NK-92 (cell line): ENCODE results near the gene GBE1.
"Not testable (repeated sequence)": the region's sequence is repeated elsewhere in the genome, so short reads cannot be mapped to it uniquely, and the experiment has no call there.

ENCODE experiments used
- DNase-seq: peaks from one replicate; lab custom pipeline; 2025; ENCODE audit not compliant: unreplicated experiment; lab: John Stamatoyannopoulos, UW

GBE1 gene

DNA sequence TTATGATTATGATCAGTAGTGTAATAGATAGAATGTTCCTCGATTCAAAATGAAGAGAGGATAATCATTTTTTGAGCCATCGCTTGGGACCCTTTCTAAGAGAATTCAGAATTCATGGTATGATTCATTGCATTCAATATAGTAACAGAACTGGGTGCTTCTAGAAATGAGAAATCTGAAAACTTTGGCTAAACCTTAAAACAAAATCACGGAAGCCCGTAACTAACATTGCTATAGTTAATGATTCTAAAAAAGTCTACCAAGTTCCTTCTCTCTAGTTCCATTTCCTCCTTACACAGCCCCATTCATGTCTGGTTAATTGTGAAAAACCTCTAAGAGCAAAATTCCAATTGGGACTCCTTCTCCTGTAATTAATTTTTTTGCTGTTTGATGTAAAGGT, 217.1 kb downstream of the GBE1 start:
- no peak for DNase-seq

DNA sequence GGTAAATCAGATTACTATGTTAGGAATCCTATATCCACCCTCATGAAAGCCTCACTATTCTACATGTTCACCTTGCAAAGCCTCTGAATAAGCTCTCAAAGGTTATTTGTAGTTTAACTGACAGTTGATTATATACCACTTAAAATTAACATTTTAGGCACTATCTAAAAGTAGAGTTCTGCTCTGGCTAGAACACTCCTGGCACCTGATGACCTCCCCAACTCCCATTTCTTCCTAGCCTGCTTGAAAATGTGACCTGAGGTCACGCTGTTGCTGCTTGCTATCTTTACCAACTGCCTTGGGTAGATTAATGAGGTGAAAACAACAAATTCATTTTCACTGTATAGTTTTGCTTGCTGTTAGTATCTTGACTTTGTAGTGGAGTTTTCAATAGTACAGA, 220.7 kb downstream of the GBE1 start:
- no peak for DNase-seq

DNA sequence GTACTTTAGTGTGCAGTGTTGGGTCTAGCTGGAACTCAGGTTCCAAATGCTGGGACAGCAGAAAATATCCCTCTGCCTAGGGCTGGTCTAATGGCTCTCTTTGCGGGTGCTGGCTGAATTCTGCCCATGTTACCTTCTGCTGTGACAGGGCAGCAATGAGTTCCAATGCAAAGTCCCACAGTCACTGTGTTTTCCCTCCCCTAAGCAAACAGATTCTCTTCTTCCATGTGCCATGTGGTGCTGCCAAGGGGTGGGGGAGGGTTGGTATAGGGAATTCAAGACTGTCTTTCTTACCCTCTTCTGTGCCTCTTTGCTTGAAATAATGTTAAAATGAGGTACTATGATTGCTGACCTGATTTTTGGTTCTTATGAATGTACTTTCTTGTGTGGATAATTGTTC, 229.6 kb downstream of the GBE1 start:
- DNase-seq = no peak

DNA sequence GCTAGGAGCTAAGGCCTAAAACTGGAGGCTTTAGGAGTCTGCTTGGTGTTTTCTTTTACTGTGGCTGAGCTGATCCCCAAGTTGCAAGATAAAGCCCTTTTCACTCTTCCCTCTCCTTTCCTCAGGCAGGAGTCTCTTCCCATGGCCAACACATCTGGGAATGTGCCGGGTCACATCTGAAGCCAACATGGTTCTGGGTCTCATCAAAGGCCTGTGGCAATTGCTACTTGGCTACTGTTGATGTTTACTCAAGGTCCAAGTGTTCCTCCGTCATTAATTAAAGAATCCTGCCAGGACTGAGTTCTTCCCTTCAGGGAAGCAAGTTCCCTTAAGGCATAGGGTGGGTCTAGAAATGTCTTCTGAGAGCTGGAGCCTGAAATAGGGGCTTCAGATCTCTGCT, 230.2 kb downstream of the GBE1 start:
- DNase-seq = no peak

DNA sequence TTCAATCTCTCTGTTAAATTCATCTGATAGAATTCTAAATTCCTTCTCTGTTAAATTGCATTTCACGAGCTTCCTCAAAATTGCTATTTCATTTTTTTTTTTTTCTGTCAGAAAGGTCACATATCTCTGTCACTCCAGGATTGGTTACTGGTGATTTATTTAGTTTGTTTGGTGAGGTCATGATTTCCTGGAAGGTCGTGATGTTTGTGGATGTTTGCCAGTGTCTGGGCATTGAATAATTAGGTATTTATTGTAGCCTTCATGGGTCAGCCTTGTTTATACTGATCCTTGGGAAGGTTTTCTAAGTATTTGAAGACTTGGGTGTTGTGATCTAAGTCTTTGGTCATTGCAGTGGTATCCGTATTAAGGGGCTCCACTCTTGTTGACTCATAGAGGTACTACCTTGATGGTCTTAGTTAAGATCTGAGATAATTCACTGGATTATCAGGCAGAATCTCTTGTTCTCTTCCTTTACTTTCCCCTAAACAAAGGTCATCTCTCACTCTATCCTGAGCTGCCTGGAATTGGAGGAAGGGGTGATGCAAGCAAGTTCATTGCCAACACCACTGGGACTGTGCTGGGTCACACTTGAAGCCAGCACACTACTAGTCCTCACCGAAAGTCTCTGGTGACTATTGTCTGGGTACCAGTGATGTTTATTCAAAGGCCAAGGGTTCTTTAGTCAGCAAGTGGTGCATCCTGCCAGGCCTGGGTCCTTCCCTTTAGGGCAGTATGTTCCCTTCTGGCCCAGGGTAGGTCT, 231.1 kb downstream of the GBE1 start:
- no peak for DNase-seq

DNA sequence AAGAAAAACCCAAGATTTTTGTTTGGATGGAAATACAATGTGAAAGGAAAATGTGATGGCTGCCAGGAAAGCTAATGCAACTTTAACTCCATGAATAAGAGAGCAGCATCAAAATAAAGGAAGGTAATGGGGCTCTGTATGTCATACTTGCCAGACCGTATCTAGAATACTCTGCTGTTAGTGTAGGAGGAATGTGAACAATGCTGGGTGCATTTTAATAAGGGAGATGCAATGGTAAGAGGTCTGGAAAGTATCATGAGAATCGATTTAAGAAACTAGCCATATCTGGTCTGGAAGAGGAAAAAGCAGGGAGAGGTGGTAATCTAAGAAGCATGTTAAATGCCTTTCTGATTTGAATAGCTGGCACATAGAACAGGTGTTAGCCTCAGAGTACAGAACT, 239.6 kb downstream of the GBE1 start:
- DNase-seq = no peak

DNA sequence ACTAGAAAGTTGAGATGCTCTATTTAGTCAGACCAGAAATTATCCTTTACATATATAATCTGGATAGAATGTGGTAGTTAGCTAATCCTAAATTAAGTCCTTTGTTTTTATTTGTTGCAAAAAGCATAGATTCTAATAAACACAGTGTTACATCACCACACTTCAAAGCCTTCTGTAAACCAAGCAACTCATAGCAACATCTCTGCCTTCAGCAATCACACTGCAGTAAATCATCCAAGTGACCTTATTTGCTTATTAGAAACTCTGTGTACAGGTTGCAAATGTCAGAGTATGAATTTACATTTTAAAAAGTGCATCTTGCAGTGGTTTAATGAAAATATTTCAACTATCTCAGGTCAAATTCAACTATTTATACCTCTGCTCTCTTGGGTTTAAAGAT, 242.5 kb downstream of the GBE1 start:
- no peak for DNase-seq

DNA sequence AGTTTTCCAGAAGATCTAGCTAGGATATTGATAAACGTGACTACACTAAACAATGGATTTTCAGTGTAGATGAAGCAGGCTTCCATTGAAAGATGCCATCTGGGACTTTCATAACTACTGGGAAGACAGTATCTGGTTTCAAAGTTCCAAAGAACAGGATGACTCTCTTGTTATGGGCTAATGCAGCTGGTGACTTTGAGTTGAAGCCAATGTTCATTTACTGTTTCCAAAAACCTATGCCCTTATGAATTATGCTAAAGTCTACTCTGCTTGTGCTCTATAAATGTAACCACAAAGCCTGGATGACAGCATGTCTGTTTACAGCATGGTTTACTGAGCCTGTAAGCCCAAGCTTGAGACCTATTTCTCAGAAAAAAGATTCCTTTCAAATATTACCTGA, 245.4 kb downstream of the GBE1 start:
- DNase-seq = no peak

DNA sequence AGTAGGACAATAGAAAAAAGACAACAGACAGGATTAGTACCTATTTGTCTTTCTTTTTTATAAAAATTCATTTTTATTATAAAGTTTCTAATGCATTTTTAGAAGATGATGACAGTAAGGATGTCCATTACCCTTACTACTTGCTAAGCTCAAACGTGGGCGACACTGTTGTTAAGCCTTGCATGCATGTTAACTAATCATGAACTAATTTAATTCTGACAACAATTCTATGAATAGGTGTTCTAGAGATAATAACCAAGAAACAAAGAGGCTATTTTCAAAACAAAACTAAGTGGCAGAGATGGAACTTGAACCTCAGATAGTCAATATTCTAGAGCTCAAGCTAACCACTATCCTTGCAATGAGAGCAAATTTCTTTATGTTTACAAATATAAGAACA, 247.9 kb downstream of the GBE1 start:
- no peak for DNase-seq

DNA sequence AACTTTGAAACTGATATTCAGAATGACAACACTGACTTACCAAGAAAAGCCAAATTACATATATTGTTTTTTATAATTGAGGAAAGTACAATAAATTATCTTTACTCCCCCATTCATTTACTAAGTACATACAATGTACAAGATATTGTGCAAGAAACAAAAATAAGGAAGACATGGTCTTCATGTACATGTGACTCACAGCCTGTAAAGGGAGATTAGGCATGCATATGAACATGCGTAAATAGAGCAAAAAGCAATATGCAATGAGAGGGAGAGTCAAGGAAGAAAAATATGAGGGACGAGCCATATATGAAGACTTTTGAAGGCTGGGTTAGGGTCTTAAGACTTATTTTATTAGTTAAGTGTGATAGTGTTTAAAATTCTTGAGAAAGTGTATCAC, 258.4 kb downstream of the GBE1 start:
- DNase-seq = no peak

DNA sequence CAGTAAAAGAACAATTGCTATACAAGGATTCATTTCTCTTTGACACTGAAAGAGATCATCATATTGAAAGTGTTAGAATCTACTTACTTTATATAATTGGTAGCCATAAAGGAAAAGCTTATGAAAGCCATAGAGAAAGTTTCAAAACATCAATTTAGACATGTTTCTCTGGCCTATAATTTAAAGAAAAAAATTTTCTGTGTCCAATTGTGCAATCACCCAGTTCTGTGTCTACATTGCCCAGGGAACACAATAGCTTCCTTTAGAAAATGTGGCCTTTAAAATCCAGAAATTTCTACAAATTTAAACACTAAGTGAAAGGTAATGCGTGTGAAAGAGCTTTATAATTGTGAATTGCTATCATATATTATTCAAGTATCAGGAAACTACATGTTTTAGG, 259.2 kb downstream of the GBE1 start:
- DNase-seq = no peak

DNA sequence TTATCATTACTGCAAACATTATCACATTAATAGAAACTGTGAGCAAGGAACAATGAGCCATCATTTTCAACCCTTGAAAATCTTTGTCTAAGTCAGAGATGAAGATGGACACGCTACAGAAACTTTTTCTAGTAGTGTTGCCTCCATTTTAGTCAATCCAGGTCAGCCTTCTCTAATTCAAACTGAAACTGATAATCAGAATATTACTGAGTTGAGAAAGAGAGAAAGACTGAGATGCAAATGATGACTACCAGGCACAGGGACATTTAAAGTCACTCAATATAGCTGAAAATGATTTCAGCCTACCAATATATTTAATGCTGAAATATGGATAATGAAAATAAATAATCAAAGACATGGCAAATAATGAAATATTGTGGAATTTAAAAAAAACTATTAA, 261.4 kb downstream of the GBE1 start:
- DNase-seq = no peak

DNA sequence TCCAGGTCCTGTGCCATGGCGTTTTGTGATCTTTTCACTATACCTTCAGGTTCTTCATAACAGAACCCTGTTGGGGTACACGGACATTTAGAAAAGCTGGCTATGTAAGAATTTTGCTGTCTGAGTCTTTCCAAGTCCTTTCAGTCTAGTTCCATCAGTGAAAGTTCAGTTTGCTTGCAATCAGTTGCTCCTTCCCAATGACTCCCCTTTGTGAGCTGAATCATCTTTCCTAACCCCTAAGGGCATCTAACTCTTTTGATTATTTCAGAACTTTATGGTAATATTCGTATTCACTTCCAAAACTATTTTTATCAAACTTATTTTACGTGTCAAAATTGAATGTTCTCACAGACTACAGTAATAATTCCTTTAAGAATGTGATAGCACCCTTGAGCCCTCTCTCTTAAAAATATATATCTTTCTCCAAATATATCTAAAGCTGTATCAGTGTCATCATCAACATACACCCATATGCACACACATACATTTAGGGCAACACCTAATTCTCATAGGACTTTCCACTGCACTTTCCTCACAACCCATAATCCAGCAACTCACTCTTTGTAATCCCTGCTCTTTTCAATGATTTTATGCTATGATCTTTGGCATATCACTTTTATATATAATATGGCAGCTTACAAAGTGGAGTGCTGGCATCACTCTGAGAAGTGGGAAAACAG, 263.7 kb downstream of the GBE1 start:
- DNase-seq = no peak

DNA sequence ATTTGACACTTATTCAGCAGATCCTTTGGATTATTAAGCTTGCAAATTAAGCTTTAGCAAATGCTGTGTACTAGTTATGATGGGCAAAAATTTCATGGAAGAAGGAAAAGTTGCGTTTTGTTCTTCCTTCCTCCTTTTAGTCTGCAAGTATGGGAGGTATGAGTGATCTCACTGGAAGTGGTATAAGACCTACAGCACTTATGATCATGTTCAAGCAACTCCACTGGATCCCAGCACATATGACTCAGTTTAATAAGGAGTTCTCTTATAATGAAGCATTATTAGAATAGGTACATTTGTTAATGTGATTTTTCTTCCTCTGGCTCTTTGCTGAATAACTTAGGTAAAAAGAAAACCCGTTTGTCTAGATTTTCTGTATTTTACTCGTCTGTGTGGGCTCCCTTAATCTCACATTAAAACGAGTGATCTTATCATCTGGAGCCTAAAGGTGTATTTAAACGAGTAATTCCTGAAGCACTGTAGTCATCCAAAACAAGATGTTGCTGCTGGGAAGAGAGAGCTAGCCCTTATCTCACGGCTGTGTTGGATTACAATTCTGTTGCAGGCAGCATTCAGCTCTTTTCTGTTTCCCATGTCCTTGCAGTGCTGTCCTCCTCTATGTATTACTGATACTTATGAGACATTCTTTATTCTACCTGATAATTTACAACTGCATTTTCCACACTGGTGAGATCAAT, 264.9 kb downstream of the GBE1 start:
- DNase-seq = no peak

DNA sequence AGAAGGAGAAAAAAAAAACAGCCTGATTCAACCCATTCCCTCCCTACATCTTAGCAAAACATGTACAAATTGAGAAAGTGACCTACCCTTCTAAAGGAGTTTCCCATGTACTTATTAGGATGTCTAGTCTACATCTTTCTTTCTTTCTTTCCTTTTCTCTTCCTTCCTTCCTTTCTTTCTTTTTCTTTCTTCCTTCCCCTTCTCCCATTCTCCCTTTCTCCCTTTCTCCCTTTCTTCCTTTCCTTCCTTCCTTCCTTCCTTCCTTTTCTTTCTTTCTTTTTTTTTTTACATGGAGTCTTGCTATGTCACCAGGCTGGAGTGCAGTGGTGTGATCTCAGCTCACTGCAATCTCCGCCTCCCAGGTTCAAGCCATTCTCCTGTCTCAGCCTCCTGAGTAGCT, 269.0 kb downstream of the GBE1 start:
- not testable (repeated sequence) for DNase-seq

DNA sequence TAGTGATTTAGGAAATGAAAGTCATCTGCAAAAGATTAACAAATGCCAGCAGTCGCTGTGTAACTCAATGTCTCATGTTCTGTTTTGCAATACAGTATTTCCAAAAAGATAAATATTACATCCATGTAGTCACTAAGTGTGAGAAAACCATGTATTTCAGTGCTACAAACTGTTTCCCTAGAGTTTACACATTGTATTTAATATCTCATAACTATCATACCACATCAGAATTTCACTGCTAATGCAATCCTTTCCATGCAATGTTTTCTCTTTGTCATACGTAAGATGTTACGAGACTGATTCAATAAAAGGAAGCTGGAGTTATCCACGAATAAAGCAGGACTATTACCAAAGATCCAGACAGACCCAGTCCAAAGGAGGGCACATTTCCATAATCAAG, 269.4 kb downstream of the GBE1 start:
- DNase-seq = no peak

DNA sequence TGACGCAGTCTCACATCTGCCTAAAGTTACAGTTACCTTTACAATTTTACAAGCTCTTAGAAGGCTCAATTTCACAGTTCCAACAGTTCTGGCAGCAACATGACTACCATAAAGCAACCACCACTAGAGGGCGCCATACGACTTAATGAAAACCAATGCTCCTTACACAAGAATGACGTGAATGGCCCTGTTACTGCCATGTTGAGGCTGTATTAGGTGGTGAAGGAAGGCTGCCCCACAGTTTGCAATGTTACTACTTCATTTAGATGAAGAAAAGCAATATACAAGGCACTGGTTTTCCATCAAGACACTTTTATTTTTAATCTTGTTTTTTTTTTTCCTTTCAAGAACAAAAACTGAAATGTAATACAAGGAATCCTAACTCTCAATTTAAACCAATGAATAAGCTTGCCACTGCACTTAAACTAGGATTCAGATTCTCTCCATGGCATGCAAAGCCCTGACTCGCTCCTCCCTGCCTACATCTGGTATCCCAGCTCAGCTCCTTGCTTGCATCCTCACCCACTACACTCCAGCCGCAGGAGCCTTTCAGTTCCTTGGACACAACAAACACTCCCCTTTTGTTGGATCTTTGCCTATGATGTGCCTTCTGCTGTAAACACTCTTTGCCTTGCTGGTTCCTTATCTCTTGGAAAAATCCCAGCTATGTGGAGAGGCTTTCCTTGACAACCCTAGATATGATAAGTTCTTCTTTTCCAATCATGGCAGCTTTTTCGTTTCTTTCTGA, 270.7 kb downstream of the GBE1 start:
- DNase-seq = no peak

DNA sequence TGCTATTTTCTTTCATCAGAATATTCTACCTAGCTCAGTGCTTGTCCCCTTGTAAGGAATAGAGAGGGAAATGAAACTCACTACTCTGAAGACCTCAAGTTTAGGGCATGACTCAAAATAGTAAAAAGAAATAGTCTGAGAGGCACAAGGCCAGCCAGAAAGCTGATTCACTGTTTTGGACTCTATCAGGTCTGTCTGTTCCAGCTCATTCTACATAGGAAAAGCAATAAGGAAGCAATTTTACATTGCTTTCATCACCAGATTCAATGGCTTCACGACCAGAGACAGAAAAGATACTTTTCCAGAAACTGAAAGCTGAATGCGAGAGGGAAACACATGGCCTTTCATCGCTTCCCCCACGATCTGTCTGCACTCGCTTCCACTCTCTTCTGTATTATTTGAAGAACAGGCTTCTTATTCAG, 276.0 kb downstream of the GBE1 start:
- DNase-seq = no peak

DNA sequence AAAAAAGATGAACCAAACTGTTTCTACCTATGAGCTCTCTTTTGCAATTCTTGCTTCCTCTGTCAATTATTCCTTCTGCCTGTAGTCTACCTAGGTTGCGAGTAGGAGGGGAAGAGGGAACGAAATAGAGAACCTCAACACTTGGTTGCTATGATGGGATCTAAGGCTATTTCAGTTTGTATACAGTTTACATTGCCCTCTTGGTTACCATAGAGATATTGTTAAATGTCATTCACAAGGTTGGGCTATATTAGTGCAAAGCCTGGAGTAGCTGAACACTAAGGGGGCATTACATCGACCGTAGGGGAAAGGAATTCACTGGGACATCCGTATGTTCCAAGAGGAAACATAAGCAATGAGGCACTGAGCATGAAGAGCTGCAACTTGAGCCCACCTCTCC, 276.9 kb downstream of the GBE1 start:
- DNase-seq = no peak

DNA sequence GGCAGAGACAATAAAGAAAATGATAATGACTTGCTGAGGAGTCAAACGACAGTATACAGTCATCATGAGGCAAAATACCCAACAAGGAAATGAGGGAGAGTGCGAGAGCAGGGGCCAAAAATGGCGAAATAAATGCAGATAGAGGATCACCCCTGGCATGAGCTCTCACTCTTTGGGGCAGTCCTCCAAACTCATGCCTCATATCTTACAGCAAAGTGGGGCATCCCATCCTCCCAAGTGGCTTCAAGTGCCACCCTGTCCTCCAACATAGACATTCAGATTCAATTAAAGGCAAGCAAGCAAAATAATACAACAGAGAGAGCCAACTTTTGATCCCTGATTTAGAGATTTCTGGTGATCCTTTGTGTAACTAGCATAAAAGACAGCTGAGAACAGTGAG, 278.4 kb downstream of the GBE1 start:
- no peak for DNase-seq

DNA sequence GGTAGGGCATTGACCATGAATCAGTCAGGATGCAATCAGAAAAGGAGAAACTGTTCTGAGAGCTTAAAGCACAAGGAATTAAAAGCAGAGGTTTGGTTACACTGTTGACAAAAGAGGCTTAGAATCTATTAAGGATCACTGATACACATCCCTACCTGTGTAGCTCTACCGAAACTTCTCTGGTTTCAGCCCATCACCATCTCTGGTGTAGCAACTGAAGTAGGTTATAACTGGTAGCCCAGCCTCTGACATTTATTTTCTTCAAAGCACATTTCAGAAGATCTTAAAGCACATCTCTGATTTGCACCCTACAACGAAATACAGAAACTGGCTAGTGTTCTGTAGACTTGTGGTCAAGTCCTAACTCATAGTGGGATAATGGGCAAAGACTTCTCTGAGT, 283.7 kb downstream of the GBE1 start:
- no peak for DNase-seq

DNA sequence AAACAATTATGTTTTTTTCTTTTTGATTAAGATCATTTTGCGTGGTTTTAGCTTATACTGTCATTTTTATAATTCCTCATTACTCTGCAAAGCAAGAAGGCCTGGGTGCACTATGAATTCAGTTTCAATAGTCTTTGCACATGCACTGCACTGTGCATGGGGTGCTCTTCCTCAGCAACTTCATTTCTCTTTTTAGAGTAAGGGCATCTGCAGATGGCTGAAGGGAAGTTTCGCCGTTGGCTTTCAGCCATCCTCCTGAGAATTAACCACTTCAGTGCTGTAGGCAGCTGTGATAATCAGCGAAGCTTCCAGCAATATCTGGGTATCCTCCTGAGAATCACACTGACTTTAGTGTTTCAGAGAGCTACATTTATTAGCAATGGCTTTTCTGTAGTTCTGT, 284.8 kb downstream of the GBE1 start:
- DNase-seq = no peak
